Measurements from ENCODE around the gene GBP3. TPM values are rescaled to one million over a fixed set of nuclear protein-coding genes. Genes with fewer than 3 reads are reported as not detected.
A peak's percentile ranks its signal among the peaks of the same experiment; 100 is the strongest.

The GBP3 gene
- total and polyA plus RNA-seq, 10 of the 15 experiments (the other 5 are each of a cell fraction or from before 2014, with no cell fraction given) = 0.21 to 3.1 (median 1.7) TPM

DNA sequence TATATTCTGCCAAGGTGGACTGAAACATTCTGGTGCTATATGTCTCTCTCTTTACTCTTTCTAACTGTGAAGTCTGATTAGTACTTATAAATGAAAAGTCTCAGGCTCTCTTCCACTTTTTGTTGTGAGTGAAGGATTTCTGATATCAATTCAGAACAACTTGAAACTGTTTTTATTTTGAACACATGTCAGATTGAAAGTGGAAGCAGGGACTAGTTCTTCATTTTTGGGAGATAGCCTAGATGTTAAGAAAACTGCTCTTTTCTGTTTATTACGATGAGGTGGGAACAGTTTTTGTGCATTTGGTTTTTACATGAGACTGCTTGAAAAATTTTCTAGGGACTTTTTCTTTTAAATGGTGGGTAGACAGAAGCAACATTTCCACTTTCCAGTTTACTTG, 14.5 kb upstream of the GBP3 start:
- no peaks in the 10 kb centered on the region for H3K27me3 ChIP-seq (replicated peaks in 1 of 2; ENCODE audit: control insufficient read depth in 2 of 2, insufficient read depth in 2 of 2, low read length in 1 of 2)
- peak overlapping the region; percentile 0; the same call in 1 of the 2 replicates for H3K4me2 ChIP-seq (ENCODE audit: control insufficient read depth, insufficient read depth)
- in situ Hi-C loops (cut with MboI) (no loop called here), intact Hi-C loops (cut with micrococcal nuclease; ENCODE audit: unreplicated experiment) (no loop called here)
- FAIRE-seq (no peak), ATAC-seq (no peak), DNase-seq (ENCODE audit: low read depth, low spot score) (no peak)
- ChIA-PET RAD21 (ENCODE audit: unreplicated experiment) (no interaction called here), SMC1A (ENCODE audit: uncharacterized antibody, unreplicated experiment) (no interaction called here), POLR2A (interaction anchor here (0.6 kb wide), 1 partner anchor 37 kb away, joined by 3 read pairs; no protein-coding TSS in a partner anchor), CTCF (no interaction called here)
- no peak overlapping the region for H3K9ac ChIP-seq (ENCODE audit: control insufficient read depth, insufficient read depth, low read length)
- peak overlapping the region; percentile 35; the same call in 1 of the 2 replicates for H3K4me3 ChIP-seq
- H2AFZ ChIP-seq (ENCODE audit: control insufficient read depth, low read depth, low read length) = no peak overlapping the region
- no peaks in the 10 kb centered on the region for H3K36me3 ChIP-seq (ENCODE audit: control insufficient read depth in 2 of 2, insufficient read depth in 2 of 2, low read length in 1 of 2)
- peaks cover 14% of the 10 kb centered on the region for H3K4me1 ChIP-seq (ENCODE audit: control insufficient read depth, insufficient read depth, low read length)
- BruUV-seq (replicated peaks) = no TSS peak
- H4K20me1 ChIP-seq (ENCODE audit: control insufficient read depth, insufficient read depth) = no peaks in the 10 kb centered on the region
- TF ChIP-seq TARDBP (IDR thresholded peaks at IDR 0.05; ENCODE audit: borderline replicate concordance) = no peak
- no peak for TF ChIP-seq RELA (IDR thresholded peaks at IDR 0.05; ENCODE audit: borderline replicate concordance, partially characterized antibody)
- TF ChIP-seq ZNF24 (IDR thresholded peaks at IDR 0.05) = no peak
- peak; percentile 50 for TF ChIP-seq JUNB (IDR thresholded peaks at IDR 0.05)
- TF ChIP-seq, protein P1, sequence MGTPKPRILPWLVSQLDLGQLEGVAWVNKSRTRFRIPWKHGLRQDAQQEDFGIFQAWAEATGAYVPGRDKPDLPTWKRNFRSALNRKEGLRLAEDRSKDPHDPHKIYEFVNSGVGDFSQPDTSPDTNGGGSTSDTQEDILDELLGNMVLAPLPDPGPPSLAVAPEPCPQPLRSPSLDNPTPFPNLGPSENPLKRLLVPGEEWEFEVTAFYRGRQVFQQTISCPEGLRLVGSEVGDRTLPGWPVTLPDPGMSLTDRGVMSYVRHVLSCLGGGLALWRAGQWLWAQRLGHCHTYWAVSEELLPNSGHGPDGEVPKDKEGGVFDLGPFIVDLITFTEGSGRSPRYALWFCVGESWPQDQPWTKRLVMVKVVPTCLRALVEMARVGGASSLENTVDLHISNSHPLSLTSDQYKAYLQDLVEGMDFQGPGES (IDR thresholded peaks at IDR 0.05) = no peak
- TF ChIP-seq RUNX3 (IDR thresholded peaks at IDR 0.05; ENCODE audit: low read length) = peak; percentile 10; the same call in 1 of the 2 replicates
- TF ChIP-seq NFIC (IDR thresholded peaks at IDR 0.05; ENCODE audit: low read depth, low read length) = peak; percentile 50; the same call in 1 of the 2 replicates
- TF ChIP-seq RAD21 (IDR thresholded peaks at IDR 0.05; ENCODE audit: insufficient read depth, low read depth, low read length) = no peak
- TF ChIP-seq, protein P2, sequence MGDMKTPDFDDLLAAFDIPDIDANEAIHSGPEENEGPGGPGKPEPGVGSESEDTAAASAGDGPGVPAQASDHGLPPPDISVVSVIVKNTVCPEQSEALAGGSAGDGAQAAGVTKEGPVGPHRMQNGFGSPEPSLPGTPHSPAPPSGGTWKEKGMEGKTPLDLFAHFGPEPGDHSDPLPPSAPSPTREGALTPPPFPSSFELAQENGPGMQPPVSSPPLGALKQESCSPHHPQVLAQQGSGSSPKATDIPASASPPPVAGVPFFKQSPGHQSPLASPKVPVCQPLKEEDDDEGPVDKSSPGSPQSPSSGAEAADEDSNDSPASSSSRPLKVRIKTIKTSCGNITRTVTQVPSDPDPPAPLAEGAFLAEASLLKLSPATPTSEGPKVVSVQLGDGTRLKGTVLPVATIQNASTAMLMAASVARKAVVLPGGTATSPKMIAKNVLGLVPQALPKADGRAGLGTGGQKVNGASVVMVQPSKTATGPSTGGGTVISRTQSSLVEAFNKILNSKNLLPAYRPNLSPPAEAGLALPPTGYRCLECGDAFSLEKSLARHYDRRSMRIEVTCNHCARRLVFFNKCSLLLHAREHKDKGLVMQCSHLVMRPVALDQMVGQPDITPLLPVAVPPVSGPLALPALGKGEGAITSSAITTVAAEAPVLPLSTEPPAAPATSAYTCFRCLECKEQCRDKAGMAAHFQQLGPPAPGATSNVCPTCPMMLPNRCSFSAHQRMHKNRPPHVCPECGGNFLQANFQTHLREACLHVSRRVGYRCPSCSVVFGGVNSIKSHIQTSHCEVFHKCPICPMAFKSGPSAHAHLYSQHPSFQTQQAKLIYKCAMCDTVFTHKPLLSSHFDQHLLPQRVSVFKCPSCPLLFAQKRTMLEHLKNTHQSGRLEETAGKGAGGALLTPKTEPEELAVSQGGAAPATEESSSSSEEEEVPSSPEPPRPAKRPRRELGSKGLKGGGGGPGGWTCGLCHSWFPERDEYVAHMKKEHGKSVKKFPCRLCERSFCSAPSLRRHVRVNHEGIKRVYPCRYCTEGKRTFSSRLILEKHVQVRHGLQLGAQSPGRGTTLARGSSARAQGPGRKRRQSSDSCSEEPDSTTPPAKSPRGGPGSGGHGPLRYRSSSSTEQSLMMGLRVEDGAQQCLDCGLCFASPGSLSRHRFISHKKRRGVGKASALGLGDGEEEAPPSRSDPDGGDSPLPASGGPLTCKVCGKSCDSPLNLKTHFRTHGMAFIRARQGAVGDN (IDR thresholded peaks at IDR 0.05) = no peak
- TF ChIP-seq, protein P3, sequence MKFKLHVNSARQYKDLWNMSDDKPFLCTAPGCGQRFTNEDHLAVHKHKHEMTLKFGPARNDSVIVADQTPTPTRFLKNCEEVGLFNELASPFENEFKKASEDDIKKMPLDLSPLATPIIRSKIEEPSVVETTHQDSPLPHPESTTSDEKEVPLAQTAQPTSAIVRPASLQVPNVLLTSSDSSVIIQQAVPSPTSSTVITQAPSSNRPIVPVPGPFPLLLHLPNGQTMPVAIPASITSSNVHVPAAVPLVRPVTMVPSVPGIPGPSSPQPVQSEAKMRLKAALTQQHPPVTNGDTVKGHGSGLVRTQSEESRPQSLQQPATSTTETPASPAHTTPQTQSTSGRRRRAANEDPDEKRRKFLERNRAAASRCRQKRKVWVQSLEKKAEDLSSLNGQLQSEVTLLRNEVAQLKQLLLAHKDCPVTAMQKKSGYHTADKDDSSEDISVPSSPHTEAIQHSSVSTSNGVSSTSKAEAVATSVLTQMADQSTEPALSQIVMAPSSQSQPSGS (IDR thresholded peaks at IDR 0.05; ENCODE audit: low read length) = peak; percentile 41; the same call in 1 of the 2 replicates
- H3K9me3 ChIP-seq (replicated peaks; ENCODE audit: control insufficient read depth, insufficient read depth, low read length) = no peaks in the 10 kb centered on the region; the same call in none of the 3 replicates
- 17% methylated on average over 1 of the region's 1 CpG for WGBS (ENCODE audit: insufficient coverage, insufficient replicate concordance, low lambda C conversion rate, missing lambda C conversion rate)
- H3K79me2 ChIP-seq (ENCODE audit: control insufficient read depth, insufficient read depth, low read length) = no peaks in the 10 kb centered on the region
- H3K27ac ChIP-seq (ENCODE audit: control insufficient read depth, insufficient read depth) = no peak overlapping the region
